ENCODE data around the gene GP5. TPM values are rescaled to one million over a fixed set of nuclear protein-coding genes. Genes with fewer than 3 reads are reported as not detected.

The GP5 gene
- total RNA-seq, 1 donor from 2014 or later = not detected

- Histone ChIP-seq H3K9me3 (no peaks in the 10 kb centered on the region), H3K4me1 (no peaks in the 10 kb centered on the region), H3K4me3 (no peak overlapping the region), H3K27ac (no peak overlapping the region), H3K27me3 (no peaks in the 10 kb centered on the region), H3K36me3 (peaks cover 3 to 4% of the 10 kb centered on the region in 2 donors)
- no peak for DNase-seq (ENCODE audit: extremely low spot score in 2 of 2)
- intact Hi-C loops (cut with DNase I) = no loop called here
- TF ChIP-seq POLR2AphosphoS5 (IDR thresholded peaks at IDR 0.05; ENCODE audit: insufficient read depth in 1 of 2, low read depth in 1 of 2) (no peak), POLR2A (IDR thresholded peaks at IDR 0.05) (no peak), CTCF (IDR thresholded peaks at IDR 0.05) (no peak)
Observed at GRCh38 chr3:194418671-194419070, 19.6 kb upstream of the GP5 start.

- H3K9me3 ChIP-seq = no peaks in the 10 kb centered on the region
- no peaks in the 10 kb centered on the region for H3K4me1 ChIP-seq
- H3K4me3 ChIP-seq = no peak overlapping the region
- H3K27me3 ChIP-seq = no peaks in the 10 kb centered on the region
- no peak overlapping the region for H3K27ac ChIP-seq
- intact Hi-C loops (cut with DNase I) = loop anchor here (5.0 kb wide), 1 partner anchor 75 kb away; no protein-coding TSS in a partner anchor
- no peak for DNase-seq (ENCODE audit: extremely low spot score in 2 of 2)
- H3K36me3 ChIP-seq = no peaks in the 10 kb centered on the region
- TF ChIP-seq CTCF (IDR thresholded peaks at IDR 0.05) = no peak
- TF ChIP-seq POLR2AphosphoS5 (IDR thresholded peaks at IDR 0.05; ENCODE audit: insufficient read depth in 1 of 2, low read depth in 1 of 2) = no peak
- no peak for TF ChIP-seq POLR2A (IDR thresholded peaks at IDR 0.05)
Observed at GRCh38 chr3:194407423-194407822, 8.4 kb upstream of the GP5 start.

GRCh38 chr3:194405766-194406165 lies 6.7 kb upstream of the GP5 start:
- no peak for DNase-seq (ENCODE audit: extremely low spot score in 2 of 2)
- no peak overlapping the region for H3K27ac ChIP-seq
- H3K27me3 ChIP-seq = no peaks in the 10 kb centered on the region
- H3K4me1 ChIP-seq = no peaks in the 10 kb centered on the region
- no peaks in the 10 kb centered on the region for H3K36me3 ChIP-seq
- no peak for TF ChIP-seq CTCF (IDR thresholded peaks at IDR 0.05)
- no peak for TF ChIP-seq POLR2AphosphoS5 (IDR thresholded peaks at IDR 0.05; ENCODE audit: insufficient read depth in 1 of 2, low read depth in 1 of 2)
- no peak for TF ChIP-seq POLR2A (IDR thresholded peaks at IDR 0.05)
- H3K4me3 ChIP-seq = no peak overlapping the region
- H3K9me3 ChIP-seq = no peaks in the 10 kb centered on the region
- intact Hi-C loops (cut with DNase I) = loop anchor here (5.0 kb wide), 1 partner anchor 73 kb away; no protein-coding TSS in a partner anchor

- Histone ChIP-seq H3K9me3 (no peaks in the 10 kb centered on the region), H3K27me3 (no peaks in the 10 kb centered on the region), H3K27ac (no peak overlapping the region), H3K4me1 (no peaks in the 10 kb centered on the region), H3K4me3 (no peak overlapping the region), H3K36me3 (no peaks in the 10 kb centered on the region)
- intact Hi-C loops (cut with DNase I) = loop anchor here (5.0 kb wide), 1 partner anchor 72 kb away; no protein-coding TSS in a partner anchor
- DNase-seq (ENCODE audit: extremely low spot score in 2 of 2) = no peak
- no peak for TF ChIP-seq POLR2AphosphoS5 (IDR thresholded peaks at IDR 0.05; ENCODE audit: insufficient read depth in 1 of 2, low read depth in 1 of 2)
- peak; percentile 45 to 55 (median 52) for TF ChIP-seq CTCF (IDR thresholded peaks at IDR 0.05)
- no peak for TF ChIP-seq POLR2A (IDR thresholded peaks at IDR 0.05)
Observed at GRCh38 chr3:194404365-194405140, 5.5 kb upstream of the GP5 start.

- Histone ChIP-seq H3K36me3 (no peaks in the 10 kb centered on the region), H3K9me3 (no peaks in the 10 kb centered on the region), H3K4me3 (no peak overlapping the region), H3K27me3 (no peaks in the 10 kb centered on the region), H3K4me1 (peaks cover 19% of the 10 kb centered on the region), H3K27ac (no peak overlapping the region)
- intact Hi-C loops (cut with DNase I) = no loop called here
- TF ChIP-seq CTCF (IDR thresholded peaks at IDR 0.05) (no peak), POLR2A (IDR thresholded peaks at IDR 0.05) (no peak), POLR2AphosphoS5 (IDR thresholded peaks at IDR 0.05; ENCODE audit: insufficient read depth in 1 of 2, low read depth in 1 of 2) (no peak)
- no peak for DNase-seq (ENCODE audit: extremely low spot score in 2 of 2)
Observed at GRCh38 chr3:194401868-194402329, 2.8 kb upstream of the GP5 start.
